HG03571 (cell line): Measurements from ENCODE around the gene AFMID.
"Not testable (repeated sequence)": the region's sequence is repeated elsewhere in the genome, so short reads cannot be mapped to it uniquely, and the experiment has no call there.

ENCODE experiments used
- ATAC-seq: cut with Tn5 transposase; IDR thresholded peaks from one replicate; pipeline ENCODE4 v1.9.1; 2021; ENCODE audit not compliant: unreplicated experiment

Gene AFMID

GRCh38 chr17:78252701-78253635, 65.8 kb downstream of the AFMID start:
- ATAC-seq: no peak

DNA sequence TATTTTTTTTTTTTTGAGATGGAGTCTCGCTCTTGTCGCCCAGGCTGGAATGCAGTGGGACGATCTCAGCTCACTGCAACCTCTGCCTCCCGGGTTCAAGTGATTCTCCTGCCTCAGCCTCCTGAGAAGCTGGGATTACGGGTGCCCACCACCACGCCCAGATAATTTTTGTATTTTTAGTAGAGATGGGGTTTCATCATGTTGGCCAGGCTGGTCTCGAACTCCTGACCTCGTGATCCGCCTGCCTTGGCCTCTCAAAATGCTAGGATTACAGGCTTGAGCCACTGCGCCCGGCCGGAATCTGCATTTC, 66.4 kb downstream of the AFMID start:
- ATAC-seq: not testable (repeated sequence)

DNA sequence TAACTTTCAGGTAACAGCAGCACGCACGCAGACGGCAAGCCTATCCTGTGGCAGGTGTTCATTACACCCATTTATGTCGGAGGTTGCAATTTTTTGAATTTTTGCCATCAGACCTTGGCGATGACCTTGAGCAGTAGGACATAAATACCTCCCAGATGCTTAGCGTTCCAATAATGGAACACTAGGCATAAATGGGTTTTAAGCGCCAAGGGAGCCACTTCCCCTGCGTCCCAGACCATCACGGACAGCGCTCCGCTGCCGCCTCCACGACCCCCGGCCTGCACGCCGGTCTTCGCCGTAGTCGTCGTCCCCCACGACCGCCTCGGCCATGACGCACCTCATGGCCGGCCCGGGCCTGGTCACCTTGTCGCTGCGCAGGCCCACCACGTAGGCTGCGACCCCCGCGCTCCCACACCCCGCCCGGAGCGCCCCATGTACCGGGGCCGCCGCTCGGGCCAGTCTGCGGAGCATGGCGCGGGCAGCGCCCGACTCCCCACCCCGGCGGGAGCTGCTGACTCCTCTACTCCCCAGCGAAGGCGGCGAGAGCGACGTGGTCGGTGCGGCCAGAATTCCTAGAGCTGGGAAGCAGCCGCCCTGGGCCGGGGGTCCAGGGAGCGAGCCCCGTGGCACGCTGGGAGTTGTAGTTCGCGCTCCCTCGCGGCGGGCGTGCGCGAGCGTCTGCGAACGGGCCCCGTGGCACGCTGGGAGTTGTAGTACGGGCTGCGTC, 66.9 kb downstream of the AFMID start:
- no peak for ATAC-seq

- no peak for ATAC-seq
Observed at GRCh38 chr17:78255029-78255656, 68.0 kb downstream of the AFMID start.

- no peak for ATAC-seq
Observed at GRCh38 chr17:78255953-78256706, 69.0 kb downstream of the AFMID start.

- no peak for ATAC-seq
Observed at GRCh38 chr17:78256707-78257591, 69.8 kb downstream of the AFMID start.
